Uterus (tissue), 4 donors: ENCODE data around the gene IFI35. TPM values are rescaled to one million over a fixed set of nuclear protein-coding genes. Genes with fewer than 3 reads are reported as not detected.
"Not testable (repeated sequence)": the region's sequence is repeated elsewhere in the genome, so short reads cannot be mapped to it uniquely, and the experiment has no call there.

Experiments used
- DNase-seq, 2 donors: peaks; one replicate each; pipeline ENCODE4 v3.0.0-alpha.2; 2019 to 2020
- H3K27ac ChIP-seq, 2 donors: fragments of 200-600 bp; sonication (generic); 1 replicate in 1 of 2; 2 replicates in 1 of 2; pipeline ENCODE4 v1.5.1; 2016 to 2018
- H3K27me3 ChIP-seq, 2 donors: fragments of 200-600 bp; sonication (generic); one replicate each; pipeline ENCODE4 v1.5.1; 2018 to 2019; ENCODE audit warnings: control low read depth in 1 of 2
- H3K36me3 ChIP-seq, 2 donors: fragments of 200-600 bp; sonication (generic); one replicate each; pipeline ENCODE4 v1.5.1; 2019; ENCODE audit warnings: control low read depth in 1 of 2
- H3K4me1 ChIP-seq, 2 donors: fragments of 200-600 bp; sonication (generic); one replicate each; pipeline ENCODE4 v1.5.1; 2018 to 2019; ENCODE audit warnings: control low read depth in 1 of 2
- H3K4me3 ChIP-seq, 2 donors: fragments of 200-600 bp; sonication (generic); 1 replicate in 1 of 2; 2 replicates in 1 of 2; pipeline ENCODE4 v1.5.1; 2018 to 2019; ENCODE audit warnings: mild to moderate bottlenecking in 1 of 2
- H3K9me3 ChIP-seq, 2 donors: fragments of 200-600 bp; sonication (generic); one replicate each; pipeline ENCODE4 v1.5.1; 2019; ENCODE audit warnings: control low read depth in 1 of 2
- POLR2A ChIP-seq, 2 donors: fragments of 450-650 bp; IDR thresholded peaks; one replicate each; pipeline ENCODE4 v1.6.1; 2016; ENCODE audit warnings: antibody characterized with exemption in 2 of 2, mild to moderate bottlenecking in 1 of 2, moderate library complexity in 1 of 2
- intact Hi-C: fragments of 100-400 bp; cut with DNase I; formaldehyde crosslinking; loops from one replicate; pipeline ENCODE4 v1.15.1; 2023; ENCODE audit warnings: low total_unique reads
- total RNA-seq, 4 donors: library from RNA; depleted of rRNA in 3 of 4; stranded (reverse); fragments of >200 nt in 3 of 4; gene quantifications; one replicate each; pipeline versions ENCODE4 v1.1.0 to v1.2.4, GENCODE V29; 2014 to 2023
- TF ChIP-seq, protein P1 (sequence below), 4 experiments: fragments of 200-600 bp in 2 of 4; fragments of 450-650 bp in 2 of 4; sonication (generic) in 2 of 4; IDR thresholded peaks; one replicate each; pipeline ENCODE4 v1.5.1; 2016 to 2019; ENCODE audit warnings: antibody characterized with exemption in 4 of 4, mild to moderate bottlenecking in 2 of 4, moderate library complexity in 1 of 4
- donor health status: DM: yes; HTN: yes; CAD: no.

Gene IFI35
- total RNA-seq, 4 donors from 2014 or later, result 5.9 to 31.4 (median 10.0) TPM

DNA sequence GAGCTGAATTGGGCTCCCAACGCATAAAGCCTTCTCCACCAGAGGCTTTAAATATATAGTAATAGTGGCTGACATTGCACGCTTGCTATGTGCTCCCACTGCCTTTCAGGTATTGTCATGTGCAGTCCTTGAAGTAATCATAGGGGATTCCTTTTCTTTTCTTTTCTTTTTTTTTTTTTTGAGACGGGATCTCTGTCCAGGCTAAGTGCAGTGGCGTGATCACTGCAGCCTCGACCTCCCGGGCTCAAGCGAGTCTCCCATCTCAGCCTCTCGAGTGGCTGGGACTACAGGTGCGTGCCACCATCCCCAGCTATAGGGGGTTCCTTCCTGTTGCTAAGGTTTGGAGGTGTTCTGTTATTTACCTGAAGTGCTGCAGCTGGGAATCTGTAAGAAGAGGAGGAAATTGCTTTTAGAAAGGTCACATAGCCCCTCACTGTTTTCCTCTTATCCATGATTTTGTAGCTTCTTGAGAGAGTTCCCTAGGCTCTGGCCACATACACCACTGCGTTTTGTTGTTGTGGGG, 7.5 kb upstream of the IFI35 start:
- TF ChIP-seq POLR2A (IDR thresholded peaks at IDR 0.05), result no peak
- TF ChIP-seq, protein P1, sequence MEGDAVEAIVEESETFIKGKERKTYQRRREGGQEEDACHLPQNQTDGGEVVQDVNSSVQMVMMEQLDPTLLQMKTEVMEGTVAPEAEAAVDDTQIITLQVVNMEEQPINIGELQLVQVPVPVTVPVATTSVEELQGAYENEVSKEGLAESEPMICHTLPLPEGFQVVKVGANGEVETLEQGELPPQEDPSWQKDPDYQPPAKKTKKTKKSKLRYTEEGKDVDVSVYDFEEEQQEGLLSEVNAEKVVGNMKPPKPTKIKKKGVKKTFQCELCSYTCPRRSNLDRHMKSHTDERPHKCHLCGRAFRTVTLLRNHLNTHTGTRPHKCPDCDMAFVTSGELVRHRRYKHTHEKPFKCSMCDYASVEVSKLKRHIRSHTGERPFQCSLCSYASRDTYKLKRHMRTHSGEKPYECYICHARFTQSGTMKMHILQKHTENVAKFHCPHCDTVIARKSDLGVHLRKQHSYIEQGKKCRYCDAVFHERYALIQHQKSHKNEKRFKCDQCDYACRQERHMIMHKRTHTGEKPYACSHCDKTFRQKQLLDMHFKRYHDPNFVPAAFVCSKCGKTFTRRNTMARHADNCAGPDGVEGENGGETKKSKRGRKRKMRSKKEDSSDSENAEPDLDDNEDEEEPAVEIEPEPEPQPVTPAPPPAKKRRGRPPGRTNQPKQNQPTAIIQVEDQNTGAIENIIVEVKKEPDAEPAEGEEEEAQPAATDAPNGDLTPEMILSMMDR (IDR thresholded peaks at IDR 0.05), result no peak
- H3K4me3 ChIP-seq, result peak overlapping the region; percentile 65 to 76
- intact Hi-C loops, result no loop called here
- H3K27ac ChIP-seq, result peak overlapping the region; percentile 82 to 93
- DNase-seq, result no peak
- H3K36me3 ChIP-seq, result no peaks in the 10 kb centered on the region
- no peaks in the 10 kb centered on the region for H3K9me3 ChIP-seq
- H3K4me1 ChIP-seq, result peaks cover 0 to 5% of the 10 kb centered on the region in 2 donors
- no peaks in the 10 kb centered on the region for H3K27me3 ChIP-seq

DNA sequence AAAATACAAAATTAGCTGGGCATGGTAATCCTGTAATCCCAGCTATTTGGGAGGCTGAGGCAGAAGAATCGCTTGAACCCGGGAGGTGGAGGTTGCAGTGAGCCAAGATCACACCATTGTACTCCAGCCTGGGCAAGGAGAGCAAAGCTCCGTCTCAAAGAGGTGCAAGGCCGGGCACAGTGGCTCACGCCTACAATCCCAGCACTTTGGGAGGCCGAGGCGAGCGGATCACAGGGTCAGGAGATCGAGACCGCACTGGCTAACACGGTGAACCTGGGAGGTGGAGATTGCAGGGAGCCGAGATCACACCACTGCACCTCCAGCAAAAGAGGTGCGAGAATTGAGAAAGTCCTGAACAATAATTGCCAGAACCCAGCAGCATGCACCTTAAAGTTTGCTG, 5.7 kb upstream of the IFI35 start:
- DNase-seq, H3K9me3 ChIP-seq, H3K36me3 ChIP-seq, H3K27me3 ChIP-seq, intact Hi-C loops, H3K4me1 ChIP-seq, H3K4me3 ChIP-seq, H3K27ac ChIP-seq: not testable (repeated sequence)

DNA sequence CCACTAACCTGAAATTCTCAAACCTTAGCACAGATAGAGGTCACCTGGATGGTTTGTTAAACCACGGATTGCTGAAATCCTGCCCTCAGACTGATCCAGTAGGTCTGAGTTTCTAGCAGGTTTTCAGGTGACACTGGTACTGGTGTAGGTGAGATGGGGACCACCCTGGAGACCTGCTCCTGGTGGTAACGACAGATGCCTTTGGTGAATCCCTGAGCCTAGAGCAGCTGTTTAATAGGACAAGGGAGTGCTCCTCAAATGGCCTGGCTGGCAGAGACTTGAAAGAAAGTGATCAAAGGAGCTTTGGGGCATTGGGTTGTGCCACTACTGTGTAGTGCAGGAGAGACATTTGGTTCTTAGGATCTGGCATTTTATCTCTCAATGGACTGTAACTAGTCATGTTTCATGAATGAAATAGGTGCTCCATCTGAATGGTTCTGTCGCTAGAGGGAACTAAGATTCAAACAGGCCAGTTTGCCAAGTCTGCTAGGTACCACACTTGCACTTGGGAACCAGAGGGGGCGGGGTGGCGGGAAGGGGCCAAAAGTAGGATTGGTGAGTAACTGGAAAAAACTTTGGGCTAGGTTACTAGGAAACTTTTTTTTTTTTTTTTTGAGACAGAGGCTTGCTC, 2.9 kb upstream of the IFI35 start:
- intact Hi-C loops, result no loop called here
- DNase-seq, result no peak
- H3K27me3 ChIP-seq, result no peaks in the 10 kb centered on the region
- H3K4me1 ChIP-seq, result no peaks in the 10 kb centered on the region
- H3K36me3 ChIP-seq, result no peaks in the 10 kb centered on the region
- TF ChIP-seq, protein P1 (IDR thresholded peaks at IDR 0.05), result no peak
- TF ChIP-seq POLR2A (IDR thresholded peaks at IDR 0.05), result no peak
- H3K27ac ChIP-seq, result no peak overlapping the region
- no peak overlapping the region for H3K4me3 ChIP-seq
- no peaks in the 10 kb centered on the region for H3K9me3 ChIP-seq

DNA sequence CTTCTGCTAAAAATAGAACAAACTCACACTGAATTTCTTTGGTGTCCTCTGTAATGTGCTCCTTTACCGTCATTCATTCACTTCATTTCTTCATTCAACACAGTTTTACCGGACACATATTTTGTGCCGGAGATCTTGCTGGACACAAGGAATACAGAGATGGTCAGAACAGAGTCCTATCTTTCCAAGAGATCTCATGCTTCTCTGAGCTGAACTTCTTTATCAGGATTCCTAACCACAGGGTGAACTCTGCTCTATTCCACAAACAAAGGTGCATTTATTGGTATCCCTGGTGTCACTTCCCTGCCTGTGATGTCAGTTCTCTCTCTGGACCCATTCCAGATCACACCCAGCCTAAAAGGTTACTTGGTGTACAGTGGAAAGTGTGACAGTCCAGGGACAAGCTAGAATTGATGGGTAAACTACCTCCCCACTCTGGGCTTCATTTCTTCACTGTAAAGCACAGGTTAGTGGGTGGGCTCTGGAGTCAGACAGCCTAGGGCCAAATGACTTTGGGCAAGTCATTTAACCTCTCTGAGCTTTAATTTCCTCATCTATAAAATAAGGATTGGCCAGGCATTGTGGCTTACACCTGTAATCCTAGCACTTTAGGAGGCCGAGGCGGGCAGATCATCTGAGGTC, 4.2 kb downstream of the IFI35 start:
- no peak for DNase-seq
- Histone ChIP-seq H3K27me3 (no peaks in the 10 kb centered on the region), H3K4me3 (no peak overlapping the region), H3K36me3 (no peaks in the 10 kb centered on the region), H3K4me1 (no peaks in the 10 kb centered on the region), H3K9me3 (no peaks in the 10 kb centered on the region), H3K27ac (no peak overlapping the region)
- intact Hi-C loops, result no loop called here
- no peak for TF ChIP-seq POLR2A (IDR thresholded peaks at IDR 0.05)
- TF ChIP-seq, protein P1 (IDR thresholded peaks at IDR 0.05), result no peak

DNA sequence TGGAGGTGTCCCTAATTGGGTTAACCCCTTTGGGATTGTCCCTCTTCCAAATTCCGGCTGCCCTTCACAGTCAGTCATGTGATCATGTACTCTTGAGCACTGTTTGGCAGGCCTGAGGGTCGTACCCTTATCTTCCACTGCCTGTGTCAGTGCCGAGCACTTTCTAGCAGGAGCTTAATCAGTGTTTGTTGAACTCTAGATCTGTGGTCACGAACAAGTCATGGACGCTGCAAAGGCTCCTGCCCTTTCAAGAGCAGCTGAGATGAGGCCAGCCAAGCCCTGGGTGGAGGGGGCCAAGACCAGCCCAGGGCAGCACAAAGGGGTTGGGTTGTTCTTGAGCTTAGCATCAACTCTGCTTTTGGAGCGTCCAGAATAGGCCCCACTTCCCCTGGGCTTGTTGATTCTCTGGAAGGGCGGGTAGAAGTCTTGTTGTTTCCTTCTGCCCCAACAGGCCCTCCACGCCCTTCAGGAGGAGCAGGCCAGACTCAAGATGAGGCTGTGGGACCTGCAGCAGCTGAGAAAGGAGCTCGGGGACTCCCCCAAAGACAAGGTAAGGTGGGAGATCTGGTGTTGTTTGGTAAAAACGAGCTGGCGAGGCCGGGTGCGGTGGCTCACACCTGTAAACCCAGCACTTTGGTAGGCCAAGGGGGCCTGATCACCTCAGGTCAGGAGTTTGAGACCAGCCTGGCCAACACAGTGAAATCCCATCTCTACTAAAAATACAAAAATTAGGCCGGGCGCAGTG, 5.3 kb downstream of the IFI35 start:
- Histone ChIP-seq H3K9me3 (no peaks in the 10 kb centered on the region), H3K27ac (peak overlapping the region in 1 of 2 donors; percentile 13), H3K36me3 (no peaks in the 10 kb centered on the region), H3K27me3 (no peaks in the 10 kb centered on the region), H3K4me3 (no peak overlapping the region), H3K4me1 (no peaks in the 10 kb centered on the region)
- DNase-seq, result no peak
- TF ChIP-seq, protein P1 (IDR thresholded peaks at IDR 0.05), result no peak
- TF ChIP-seq POLR2A (IDR thresholded peaks at IDR 0.05), result no peak
- intact Hi-C loops, result no loop called here
